ENCODE data around the gene TPM1. TPM values are rescaled to one million over a fixed set of nuclear protein-coding genes. Genes with fewer than 3 reads are reported as not detected.

Gene TPM1
- total RNA-seq, 1 donor from 2014 or later, result 737 TPM

DNA sequence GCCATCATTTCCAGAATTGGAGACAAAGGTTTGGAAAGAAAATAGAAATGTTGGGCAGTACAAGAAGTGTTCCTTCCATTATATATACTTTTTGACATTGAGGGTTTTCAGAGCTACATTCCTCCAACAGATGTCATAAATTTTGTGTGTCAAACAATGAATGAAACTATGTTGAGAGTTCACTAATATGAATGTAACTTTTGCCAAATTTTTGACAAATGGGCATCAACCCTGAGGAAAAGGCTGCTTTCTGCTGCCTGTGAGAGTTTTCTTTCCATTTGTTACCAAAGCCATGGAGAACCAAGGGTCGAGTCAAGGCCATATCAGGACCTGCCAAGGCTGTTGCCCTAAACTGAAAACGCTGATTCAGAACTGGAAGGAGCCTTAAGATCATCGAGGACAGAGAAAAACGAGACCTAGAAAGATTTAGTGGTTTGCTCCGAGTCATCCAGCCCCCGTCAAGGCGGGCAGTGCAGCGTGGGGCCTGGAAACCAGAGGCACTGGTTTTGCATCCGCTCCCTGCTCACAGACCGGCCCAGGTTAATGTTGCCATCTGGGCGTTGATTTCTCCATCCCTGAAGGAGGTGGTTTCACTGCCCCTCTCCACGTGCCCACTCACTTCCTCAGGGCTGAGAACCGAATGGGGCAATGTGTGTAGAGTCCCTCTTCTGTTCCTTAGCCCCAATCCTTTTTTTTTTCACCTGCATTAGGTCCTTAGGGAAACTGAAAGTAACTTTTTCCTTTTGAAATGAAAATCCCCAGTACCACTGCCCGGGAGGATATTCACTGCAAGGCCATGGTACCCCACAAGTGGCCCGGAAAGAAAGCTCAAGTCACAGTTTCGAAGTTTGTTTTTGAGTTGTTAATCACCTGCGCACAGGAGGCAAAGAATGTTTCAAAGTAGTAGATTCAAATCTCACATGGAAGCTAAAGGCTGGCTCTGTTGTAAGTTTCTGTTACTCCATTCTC is 32.8 kb downstream of the TPM1 start:
- DNase-seq (ENCODE audit: low spot score), result no peak

DNA sequence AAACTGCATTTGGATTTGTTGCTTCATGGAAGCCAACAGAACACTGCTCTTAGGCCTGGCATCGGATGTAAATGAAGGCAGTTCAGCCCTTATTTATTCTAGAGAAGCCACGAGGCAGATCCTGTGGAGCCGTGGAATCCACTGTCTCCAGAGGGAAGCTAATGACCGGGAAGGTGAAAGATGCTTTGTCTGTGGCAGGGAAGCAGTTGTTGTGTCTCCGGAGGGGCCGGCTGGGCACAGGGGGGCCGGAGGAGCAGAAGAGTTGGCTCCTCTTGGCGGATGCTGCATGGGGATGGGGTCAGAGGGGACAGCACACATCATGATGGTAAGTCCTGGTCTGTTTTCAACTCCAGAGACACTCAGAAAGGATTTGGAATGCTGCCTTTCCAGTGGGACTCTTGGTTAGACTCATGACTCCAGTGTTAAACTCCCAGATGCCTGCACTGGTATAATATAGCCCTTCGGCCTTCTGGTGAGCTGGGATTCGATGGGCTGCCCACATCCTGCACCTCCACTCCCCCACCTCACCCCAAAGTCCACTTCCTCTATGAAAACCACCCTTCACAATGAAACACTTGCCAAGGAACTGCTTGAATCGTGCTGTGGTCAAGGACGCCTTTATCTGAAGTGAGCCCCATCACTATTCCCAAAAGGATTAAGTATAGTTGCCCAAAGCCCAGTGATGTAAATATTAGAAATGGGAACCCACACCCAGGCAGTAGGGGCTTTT is 33.6 kb downstream of the TPM1 start:
- DNase-seq (ENCODE audit: low spot score), result no peak

DNA sequence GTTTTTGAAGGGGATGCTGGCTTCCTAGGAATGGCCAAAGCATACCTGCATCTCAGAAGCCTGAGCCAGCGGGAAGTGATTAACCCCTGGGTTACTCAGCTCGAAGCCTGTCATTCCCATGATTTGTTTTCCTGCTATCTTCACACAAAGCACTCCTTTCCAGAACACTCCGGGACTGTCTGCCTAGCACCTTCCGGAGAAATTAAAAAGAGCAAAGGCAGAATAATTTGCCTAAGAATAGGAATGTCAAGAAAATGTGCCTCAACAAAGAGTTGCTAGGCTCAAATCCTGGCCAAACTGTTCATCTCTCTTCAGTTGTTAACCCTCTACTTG is 34.1 kb downstream of the TPM1 start:
- no peak for DNase-seq (ENCODE audit: low spot score)

- no peak for DNase-seq (ENCODE audit: low spot score)
Observed at GRCh38 chr15:63077952-63078351, 35.4 kb downstream of the TPM1 start.

DNA sequence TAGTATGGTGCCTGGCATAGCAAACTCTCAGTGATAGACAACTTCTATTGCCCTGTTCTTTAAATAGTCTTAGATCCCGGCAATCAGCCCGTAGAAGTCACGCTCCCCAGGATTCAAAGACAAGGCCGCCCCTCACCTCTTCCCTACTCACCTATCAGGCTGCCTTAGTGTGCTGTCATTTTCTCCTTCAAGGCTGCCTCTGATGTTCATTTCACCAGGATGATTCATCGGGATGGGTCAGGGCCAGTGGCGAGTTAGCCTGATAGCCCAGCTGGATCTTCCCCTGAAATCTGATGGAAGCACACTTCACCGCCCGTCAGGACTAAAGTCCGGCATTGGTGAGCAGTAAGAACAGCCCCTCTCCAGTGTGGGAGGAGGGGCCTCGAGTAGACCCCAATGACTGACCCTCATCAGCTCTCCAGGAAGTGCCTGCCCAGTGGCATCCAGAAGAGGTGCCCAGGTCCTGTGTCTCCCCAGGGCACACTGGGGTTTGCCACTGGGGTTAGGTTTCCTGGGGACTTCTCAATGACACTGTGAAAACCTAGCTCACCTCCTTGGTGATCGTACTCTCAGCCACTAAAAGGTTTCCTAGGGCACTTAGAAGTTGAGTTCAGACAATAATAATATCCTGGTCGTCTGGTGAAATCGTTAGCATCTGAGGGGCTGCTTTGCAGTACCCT is 37.5 kb downstream of the TPM1 start:
- no peak for DNase-seq (ENCODE audit: low spot score)

DNA sequence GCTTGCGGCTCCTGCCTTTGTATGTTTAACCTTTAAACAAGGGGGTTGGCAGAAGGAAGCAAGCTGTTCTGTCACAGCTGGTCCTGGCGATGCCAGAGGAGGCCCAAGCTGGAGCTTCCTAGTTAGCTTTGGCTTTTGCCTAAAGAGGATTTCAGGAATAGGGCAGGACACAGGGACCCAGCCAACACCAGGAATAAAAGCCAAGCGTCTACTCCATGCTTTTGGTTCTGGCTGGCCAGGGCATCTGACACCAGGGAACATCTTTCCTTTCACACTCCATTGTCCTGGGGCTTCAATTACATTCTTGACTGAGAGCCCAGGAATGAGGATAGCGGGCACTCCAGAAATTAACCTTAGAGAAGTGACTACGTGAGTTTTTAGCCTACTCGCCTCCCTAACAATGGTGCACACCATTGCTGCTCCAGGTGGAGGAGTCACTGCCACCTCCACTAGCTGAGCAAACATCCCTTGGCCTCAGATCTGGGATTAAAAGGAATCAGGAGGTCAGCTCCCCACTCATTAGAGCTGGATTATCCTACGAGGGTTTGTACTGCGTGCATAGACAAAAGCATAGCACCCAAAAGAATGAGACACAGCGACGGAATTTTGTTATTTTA is 38.2 kb downstream of the TPM1 start:
- DNase-seq (ENCODE audit: low spot score), result no peak

DNA sequence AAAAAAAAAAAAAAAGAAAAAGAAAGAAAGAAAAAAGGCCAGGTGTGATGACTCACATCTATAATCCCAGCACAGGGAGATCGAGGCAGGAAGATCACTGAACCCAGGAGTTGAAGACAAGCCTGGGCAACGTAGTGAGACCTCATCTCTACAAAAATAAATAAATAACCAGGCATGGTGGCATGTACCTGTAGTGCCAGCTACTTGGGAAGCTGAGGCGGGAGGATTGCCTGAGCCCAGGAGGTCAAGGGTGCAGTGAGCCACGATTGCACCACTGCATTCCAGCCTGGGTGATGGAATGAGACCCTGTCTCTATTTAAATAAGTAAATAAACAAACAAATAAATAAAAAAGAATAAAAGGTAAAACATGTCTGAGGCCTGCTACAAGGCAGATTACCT is 39.8 kb downstream of the TPM1 start:
- no peak for DNase-seq (ENCODE audit: low spot score)

GRCh38 chr15:63083044-63083443 is 40.5 kb downstream of the TPM1 start:
- DNase-seq (ENCODE audit: low spot score), result no peak

DNA sequence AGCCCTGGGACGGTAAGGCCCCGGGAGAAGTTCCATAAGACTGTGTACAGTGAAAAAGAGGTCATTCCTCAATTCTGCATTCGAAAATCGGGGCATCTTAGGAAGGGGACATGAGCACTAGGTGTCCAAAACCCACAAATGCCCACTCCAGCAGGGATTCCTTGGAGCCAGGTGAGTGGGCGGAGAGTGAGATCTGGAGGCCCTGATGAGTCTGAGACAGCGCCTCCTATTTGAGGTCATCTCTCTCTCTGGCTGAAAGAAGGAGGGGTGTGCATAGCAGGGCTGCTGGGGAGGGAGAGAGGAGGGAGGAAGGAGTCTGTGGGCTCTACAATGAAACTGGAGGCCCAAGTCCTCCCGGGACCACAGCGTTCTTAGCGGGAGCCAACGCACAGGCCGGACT is 41.0 kb downstream of the TPM1 start:
- DNase-seq (ENCODE audit: low spot score), result no peak

DNA sequence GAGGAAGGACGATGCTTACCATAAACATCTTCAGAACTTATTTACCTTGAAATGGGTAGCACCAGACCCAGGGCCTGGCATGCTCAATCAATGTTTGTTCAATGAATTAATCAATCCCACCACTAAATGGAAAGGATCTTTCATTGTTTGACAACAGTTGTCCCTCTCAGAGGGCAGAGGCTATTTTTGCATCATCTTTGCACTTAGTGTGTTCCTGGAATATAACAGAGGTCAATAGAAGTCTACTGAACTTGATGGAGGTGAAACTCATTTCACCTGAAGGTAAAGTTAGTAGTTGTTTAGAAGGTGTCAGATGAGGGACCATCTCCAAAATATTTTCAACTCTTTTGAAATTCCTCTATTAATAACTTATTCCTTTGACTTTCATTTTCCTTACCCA is 42.3 kb downstream of the TPM1 start:
- DNase-seq (ENCODE audit: low spot score), result no peak

DNA sequence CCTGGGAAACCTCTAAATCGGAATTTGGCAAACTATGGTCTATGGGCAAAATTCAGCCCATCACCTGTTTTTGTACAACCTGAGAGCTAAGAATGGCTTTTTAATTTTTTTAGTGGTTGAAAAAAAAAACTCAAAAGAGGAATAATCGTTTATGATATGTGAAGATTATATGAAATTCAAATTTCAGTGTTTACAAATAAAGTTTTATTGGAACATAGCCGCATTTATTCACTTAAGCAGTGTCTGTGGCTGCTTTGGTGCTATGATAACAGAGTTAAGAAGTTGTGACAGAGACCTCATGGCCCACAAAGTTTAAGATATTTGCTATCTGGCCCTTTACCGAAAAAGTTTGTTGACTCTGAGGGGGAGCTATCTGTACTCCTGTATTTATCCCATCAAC is 42.7 kb downstream of the TPM1 start:
- no peak for DNase-seq (ENCODE audit: low spot score)

DNA sequence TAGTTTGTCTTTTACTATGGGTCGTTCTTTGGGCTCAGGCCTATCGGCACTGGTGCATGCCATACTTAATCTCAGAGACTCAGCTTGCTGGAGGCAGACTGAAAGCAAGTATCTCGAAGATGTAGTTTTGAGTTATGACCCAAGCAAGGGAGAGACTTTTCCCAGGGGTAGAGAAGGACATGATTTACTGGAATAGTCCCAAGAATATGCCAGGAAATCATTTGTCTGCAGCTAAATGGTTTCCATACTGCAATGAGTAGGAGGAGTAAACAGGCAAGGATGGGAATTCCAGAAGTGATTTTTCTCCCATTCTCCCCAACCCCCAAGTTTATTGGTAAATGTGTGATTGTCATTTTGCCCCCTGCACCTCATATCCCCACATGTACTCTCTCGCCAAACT is 43.7 kb downstream of the TPM1 start:
- DNase-seq (ENCODE audit: low spot score), result no peak

DNA sequence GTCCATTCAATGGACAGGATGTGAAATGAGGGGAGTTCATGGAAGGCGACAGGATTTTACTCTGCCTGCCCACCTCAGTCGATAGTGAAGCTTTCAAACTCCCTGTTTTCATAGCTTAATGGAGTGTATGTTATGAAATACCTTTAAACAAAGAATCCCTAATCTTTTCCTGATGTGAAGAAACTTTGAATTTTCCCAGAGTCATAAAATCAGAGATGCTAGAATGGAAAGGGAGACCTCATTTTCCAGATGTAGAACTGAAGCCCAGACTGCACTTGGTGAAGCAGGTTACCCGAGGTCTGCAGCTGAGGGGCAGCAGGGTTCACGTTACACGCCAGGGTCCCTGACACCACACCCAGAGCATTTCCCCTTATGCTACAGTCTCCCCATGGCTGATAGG is 44.4 kb downstream of the TPM1 start:
- DNase-seq (ENCODE audit: low spot score), result no peak

GRCh38 chr15:63088533-63089245 is 46.1 kb downstream of the TPM1 start:
- no peak for DNase-seq (ENCODE audit: low spot score)

DNA sequence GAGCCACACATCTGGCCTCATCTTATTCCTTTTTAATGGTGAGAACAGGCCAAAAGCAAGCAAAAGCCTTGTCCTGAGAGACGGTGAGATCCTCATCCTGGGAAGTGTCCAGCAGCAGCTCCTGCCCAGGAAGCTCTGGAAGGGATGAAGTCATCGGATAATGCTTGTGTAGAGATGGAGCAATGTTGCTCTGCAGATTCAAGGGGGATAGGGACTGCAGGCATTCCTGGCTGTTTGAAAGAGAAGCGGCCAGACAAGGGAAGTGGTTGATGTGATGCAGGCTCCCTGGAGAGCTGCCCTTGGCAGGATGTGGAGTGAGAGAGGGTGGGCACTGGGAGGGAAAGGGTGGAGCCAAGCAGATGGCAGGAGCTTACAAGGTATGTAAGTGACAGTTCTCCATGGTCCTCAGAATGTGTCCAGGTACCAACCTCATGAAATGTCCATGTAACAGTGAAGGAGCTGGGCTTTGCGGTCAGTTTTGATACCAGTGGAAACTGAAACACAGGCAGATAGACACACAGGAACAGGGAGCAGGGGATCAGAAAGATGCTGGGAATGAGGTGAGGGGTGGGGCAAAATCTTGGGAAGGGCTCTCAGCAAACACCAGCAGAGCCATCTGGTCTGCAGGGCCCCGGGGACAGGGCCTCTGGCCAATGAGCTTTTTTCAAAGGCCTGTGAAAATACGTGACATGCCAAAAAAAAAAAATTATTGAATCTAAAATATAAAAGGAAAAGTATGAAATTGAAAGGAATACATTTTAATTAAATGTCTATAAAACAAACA is 46.9 kb downstream of the TPM1 start:
- DNase-seq (ENCODE audit: low spot score), result no peak

DNA sequence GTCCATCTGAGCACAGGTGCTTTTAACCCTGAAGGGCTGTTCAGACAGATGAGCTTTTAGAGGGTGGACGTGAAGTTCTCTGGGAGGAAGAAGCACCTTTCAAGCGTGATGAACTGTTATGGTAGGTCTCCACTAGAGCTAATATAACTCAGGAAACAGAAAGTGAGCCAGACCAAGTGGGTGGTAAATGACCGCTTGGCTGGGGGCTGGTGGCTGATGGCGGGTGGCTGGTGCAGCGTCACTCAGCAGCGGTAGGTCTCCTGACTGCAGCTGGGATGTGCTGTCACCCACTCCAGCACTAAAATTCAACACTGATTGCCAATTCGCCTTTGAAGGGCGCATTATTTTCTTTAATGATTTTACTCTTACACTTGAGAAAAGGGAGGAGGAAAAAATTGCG is 47.9 kb downstream of the TPM1 start:
- no peak for DNase-seq (ENCODE audit: low spot score)

DNA sequence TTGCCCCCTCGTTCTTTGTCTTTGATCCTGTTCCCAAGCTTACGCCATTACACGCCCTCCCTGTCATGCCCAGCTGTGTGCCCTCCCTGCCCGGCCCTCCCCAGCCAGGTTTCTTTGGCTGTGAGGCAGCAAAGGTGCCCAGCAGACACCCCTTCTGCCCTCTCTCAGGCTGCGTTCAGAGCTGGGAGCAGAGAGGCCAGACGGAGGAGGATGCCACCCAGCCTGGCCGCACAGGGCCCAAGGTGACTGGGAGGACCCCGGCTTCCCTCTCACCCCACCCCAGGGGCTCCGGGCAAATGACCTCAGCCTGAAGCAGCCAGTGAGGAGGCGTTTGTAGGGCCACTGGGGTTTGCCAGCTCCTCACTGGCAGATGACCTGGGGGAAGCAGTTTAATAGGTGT is 48.3 kb downstream of the TPM1 start:
- no peak for DNase-seq (ENCODE audit: low spot score)

DNA sequence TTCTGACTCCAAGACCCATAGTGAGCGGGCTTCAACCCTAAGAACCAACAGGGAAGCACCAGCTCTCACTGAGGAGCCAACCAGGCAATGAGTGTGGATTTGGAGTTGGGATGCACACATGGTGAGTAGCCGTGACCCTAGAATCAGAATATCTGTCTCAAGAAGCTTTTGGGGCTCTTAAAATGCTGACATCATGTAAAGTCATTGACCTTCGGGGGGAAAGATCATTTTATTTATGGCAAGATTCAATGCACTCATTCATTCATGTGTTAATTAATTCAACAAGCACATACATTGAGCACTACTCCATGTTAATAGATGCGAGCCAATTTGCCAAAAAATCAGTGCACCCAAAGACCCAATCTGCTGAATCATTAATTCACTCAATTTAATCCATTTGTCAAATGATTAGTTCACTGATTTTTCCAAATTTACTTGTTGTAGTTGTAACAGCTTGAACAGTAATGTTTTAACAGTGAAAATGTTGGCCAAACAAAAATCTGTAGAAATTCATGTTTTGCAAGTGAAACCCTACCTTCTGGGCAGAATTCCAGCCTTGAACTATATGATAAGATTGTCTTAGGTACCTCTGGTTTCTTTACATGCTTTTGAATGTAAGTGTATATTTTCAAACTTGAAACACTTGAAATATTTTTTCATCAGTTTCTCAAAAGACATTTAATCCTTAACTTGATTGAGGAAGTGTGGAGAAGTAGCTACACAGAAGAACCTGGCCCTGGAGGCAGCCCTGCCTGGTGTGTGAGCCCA is 49.3 kb downstream of the TPM1 start:
- no peak for DNase-seq (ENCODE audit: low spot score)

- DNase-seq (ENCODE audit: low spot score), result peak; percentile 85
Observed at GRCh38 chr15:63093486-63094205, 51.1 kb downstream of the TPM1 start.
